Measurements from ENCODE around the gene WASL. TPM values are rescaled to one million over a fixed set of nuclear protein-coding genes. Genes with fewer than 3 reads are reported as not detected.
A peak's percentile ranks its signal among the peaks of the same experiment; 100 is the strongest.

Gene WASL
- total RNA-seq, 1 experiment from 2014 or later = 39.3 TPM

GRCh38 chr7:123637203-123637602 lies 111.6 kb downstream of the WASL start:
- Histone ChIP-seq H3K4me1 (ENCODE audit: insufficient read depth, low read length) (no peaks in the 10 kb centered on the region), H3T11ph (ENCODE audit: low read length) (no peak overlapping the region), H3K27me3 (ENCODE audit: insufficient read depth, low read length) (no peaks in the 10 kb centered on the region; the same call in 1 of the 2 replicates), H3K9me3 (ENCODE audit: control insufficient read depth, low read depth, low read length) (no peaks in the 10 kb centered on the region), H4K20me1 (ENCODE audit: control insufficient read depth, insufficient read depth, insufficient read length) (no peaks in the 10 kb centered on the region), H3K4ac (ENCODE audit: low read depth, low read length) (no peak overlapping the region), H3K18ac (ENCODE audit: insufficient read length, low read depth, low read length) (no peak overlapping the region), H2BK120ac (ENCODE audit: low read depth, low read length, poor library complexity, severe bottlenecking) (no peak overlapping the region), H3K14ac (ENCODE audit: insufficient read depth, low read length) (no peak overlapping the region), H2AK5ac (ENCODE audit: insufficient read length, low read length) (no peak overlapping the region), H2BK5ac (ENCODE audit: insufficient read length, low read length) (no peak overlapping the region), H3K4me2 (ENCODE audit: insufficient read depth, insufficient read length, low read length) (no peak overlapping the region), H2BK12ac (ENCODE audit: insufficient read length, low read depth, low read length) (no peak overlapping the region), H4K5ac (ENCODE audit: insufficient read length, low read depth, low read length) (no peak overlapping the region), H4K8ac (replicated peaks; ENCODE audit: insufficient read length, low read depth, low read length) (no peak overlapping the region), H3K23me2 (ENCODE audit: insufficient read length, low read depth, low read length, poor library complexity, severe bottlenecking) (no peaks in the 10 kb centered on the region), H3K79me1 (ENCODE audit: insufficient read depth, low read depth, low read length, poor library complexity, severe bottlenecking) (no peaks in the 10 kb centered on the region), H3K27ac (ENCODE audit: insufficient read length, low read depth, low read length) (no peak overlapping the region), H3K23ac (ENCODE audit: insufficient read length, low read depth, low read length) (no peak overlapping the region), H2AFZ (ENCODE audit: low read length) (no peak overlapping the region), H2BK15ac (ENCODE audit: low read depth, low read length) (no peak overlapping the region), H4K91ac (ENCODE audit: insufficient read length, low read depth, low read length) (no peak overlapping the region), H3K56ac (ENCODE audit: insufficient read length, low read depth, low read length) (no peak overlapping the region), H3K9ac (ENCODE audit: extremely low read depth, insufficient read length, low read length) (no peak overlapping the region), H3K79me2 (ENCODE audit: insufficient read depth, low read length) (no peaks in the 10 kb centered on the region), H2BK20ac (ENCODE audit: low read depth, low read length, poor library complexity, severe bottlenecking) (no peak overlapping the region)
- no peaks in the 10 kb centered on the region for H3K27me3 Mint-ChIP-seq (ENCODE audit: low read depth)
- no peaks in the 10 kb centered on the region; a peak in 2 of 5 replicates for H3K9me3 Mint-ChIP-seq
- peak overlapping the region in 1 of 3 experiments; percentile 52; a peak in 2 of 7 replicates for H3K27ac Mint-ChIP-seq
- no peak for DNase-seq
- no CpG with 5 or more reads among the region's 3 CpGs for WGBS (ENCODE audit: extremely low coverage, insufficient read length, low lambda C conversion rate)
- H3K36me3 Mint-ChIP-seq (ENCODE audit: insufficient read depth in 1 of 3, low read depth in 3 of 3) = no peaks in the 10 kb centered on the region; a peak in 1 of 7 replicates
- peak; percentile 32; the same call in 2 of the 3 replicates for TF ChIP-seq CTCF (conservative IDR thresholded peaks at IDR 0.05)
- peaks cover 11% of the 10 kb centered on the region in 2 experiments; a peak in 3 of 4 replicates for H3K4me1 Mint-ChIP-seq
- no peak overlapping the region for H3K4me3 Mint-ChIP-seq
